ENCODE results near the gene TASL. TPM values are rescaled to one million over a fixed set of nuclear protein-coding genes. Genes with fewer than 3 reads are reported as not detected.
A peak's percentile ranks its signal among the peaks of the same experiment; 100 is the strongest.

Gene TASL
- total and polyA plus RNA-seq, 2 donors (not counting 3 experiments of a cell fraction or from before 2014, with no cell fraction given), result not detected

GRCh38 chrX:30570505-30570904 lies 7.1 kb downstream of the TASL start:
- Histone ChIP-seq H3K36me3 (ENCODE audit: control insufficient read depth in 2 of 2, extremely low read depth in 1 of 2, insufficient read depth in 2 of 2, low read length in 2 of 2) (no peaks in the 10 kb centered on the region), H3K4me2 (ENCODE audit: insufficient read depth, low read length) (no peak overlapping the region), H3K4me1 (ENCODE audit: control insufficient read depth, extremely low read depth, insufficient read depth, low read length) (no peaks in the 10 kb centered on the region), H3K9ac (replicated peaks; ENCODE audit: extremely low read depth, insufficient read depth, low read length) (no peak overlapping the region), H3K79me2 (ENCODE audit: control insufficient read depth, insufficient read depth, low read length) (no peaks in the 10 kb centered on the region), H3K27me3 (ENCODE audit: control insufficient read depth in 2 of 2, insufficient read depth in 2 of 2, low read length in 2 of 2) (no peaks in the 10 kb centered on the region), H3K9me1 (replicated peaks; ENCODE audit: control insufficient read depth, extremely low read depth, insufficient read depth, low read length) (no peaks in the 10 kb centered on the region), H3K27ac (ENCODE audit: insufficient read depth, low read depth, low read length) (no peak overlapping the region), H3K4me3 (replicated peaks in 1 of 3; ENCODE audit: insufficient read depth in 1 of 3, low read depth in 1 of 3, low read length in 3 of 3) (no peak overlapping the region), H4K20me1 (replicated peaks; ENCODE audit: control insufficient read depth, extremely low read depth, insufficient read depth, low read length) (no peaks in the 10 kb centered on the region), H3K9me3 (replicated peaks; ENCODE audit: control insufficient read depth, insufficient read depth, low read length) (no peaks in the 10 kb centered on the region), H2AFZ (ENCODE audit: low read depth, low read length) (no peak overlapping the region)
- intact Hi-C loops (cut with micrococcal nuclease) (loop anchor here (1.0 kb wide), 1 partner anchor 143 kb away; no protein-coding TSS in a partner anchor), dilution Hi-C loops (cut with MboI; ENCODE audit: extremely low pct_ligation_motif_present, low sequenced_read_pairs) (no loop called here)
- DNase-seq (ENCODE audit: low read depth, low spot score) (peak; percentile 5), FAIRE-seq (peak; percentile 44)
- ChIA-PET CTCF (interaction anchor here (0.6 to 2.0 kb wide), 11 partner anchors 42 to 165 kb away, joined by 3 to 30 read pairs (median 3); no protein-coding TSS in a partner anchor), POLR2A (no interaction called here)
- TF ChIP-seq EZH2 (IDR thresholded peaks at IDR 0.05; ENCODE audit: borderline replicate concordance, low read depth, low read length, severe bottlenecking) (no peak), CTCF (IDR thresholded peaks at IDR 0.05; ENCODE audit: extremely low read depth in 1 of 2, insufficient read depth in 1 of 2, low read depth in 1 of 2, low read length in 2 of 2) (peak; percentile 14 to 17)
- no TSS peak for BruUV-seq (replicated peaks)

- no TSS peak for BruUV-seq (replicated peaks)
- Histone ChIP-seq H3K79me2 (ENCODE audit: control insufficient read depth, insufficient read depth, low read length) (no peaks in the 10 kb centered on the region), H3K27me3 (ENCODE audit: control insufficient read depth in 2 of 2, insufficient read depth in 2 of 2, low read length in 2 of 2) (no peaks in the 10 kb centered on the region), H3K4me1 (ENCODE audit: control insufficient read depth, extremely low read depth, insufficient read depth, low read length) (no peaks in the 10 kb centered on the region), H3K27ac (ENCODE audit: insufficient read depth, low read depth, low read length) (no peak overlapping the region), H3K9me3 (replicated peaks; ENCODE audit: control insufficient read depth, insufficient read depth, low read length) (no peaks in the 10 kb centered on the region), H3K36me3 (ENCODE audit: control insufficient read depth in 2 of 2, extremely low read depth in 1 of 2, insufficient read depth in 2 of 2, low read length in 2 of 2) (no peaks in the 10 kb centered on the region), H3K9me1 (replicated peaks; ENCODE audit: control insufficient read depth, extremely low read depth, insufficient read depth, low read length) (no peaks in the 10 kb centered on the region), H3K4me2 (ENCODE audit: insufficient read depth, low read length) (no peak overlapping the region), H4K20me1 (replicated peaks; ENCODE audit: control insufficient read depth, extremely low read depth, insufficient read depth, low read length) (no peaks in the 10 kb centered on the region), H3K9ac (replicated peaks; ENCODE audit: extremely low read depth, insufficient read depth, low read length) (no peak overlapping the region), H2AFZ (ENCODE audit: low read depth, low read length) (no peak overlapping the region), H3K4me3 (replicated peaks in 1 of 3; ENCODE audit: insufficient read depth in 1 of 3, low read depth in 1 of 3, low read length in 3 of 3) (no peak overlapping the region)
- no peak for DNase-seq (ENCODE audit: low read depth, low spot score)
- ChIA-PET POLR2A (no interaction called here), CTCF (no interaction called here)
- FAIRE-seq, result no peak
- dilution Hi-C loops (cut with MboI; ENCODE audit: extremely low pct_ligation_motif_present, low sequenced_read_pairs) (no loop called here), intact Hi-C loops (cut with micrococcal nuclease) (no loop called here)
- TF ChIP-seq MYC (IDR thresholded peaks at IDR 0.05; ENCODE audit: low read depth, low read length) (no peak), POLR2AphosphoS5 (IDR thresholded peaks at IDR 0.05; ENCODE audit: insufficient read depth, low read depth, low read length) (no peak), MAX (IDR thresholded peaks at IDR 0.05; ENCODE audit: insufficient read depth, insufficient read length) (no peak), FOS (IDR thresholded peaks at IDR 0.05; ENCODE audit: borderline replicate concordance, insufficient read depth, low read length) (no peak), GATA2 (IDR thresholded peaks at IDR 0.05; ENCODE audit: insufficient read depth, insufficient read length, low read depth, low read length) (no peak), CTCF (IDR thresholded peaks at IDR 0.05; ENCODE audit: extremely low read depth in 1 of 2, insufficient read depth in 1 of 2, low read depth in 1 of 2, low read length in 2 of 2) (no peak), JUN (IDR thresholded peaks at IDR 0.05; ENCODE audit: borderline replicate concordance, insufficient read depth, insufficient read length, low read depth) (no peak), POLR2A (IDR thresholded peaks at IDR 0.05; ENCODE audit: low read depth, low read length) (no peak), EZH2 (IDR thresholded peaks at IDR 0.05; ENCODE audit: borderline replicate concordance, low read depth, low read length, severe bottlenecking) (no peak)
Observed at GRCh38 chrX:30568136-30568535, 9.4 kb downstream of the TASL start.

Data from endothelial cell of umbilical vein (primary cell).